K562 (cell line): Measurements from ENCODE around the gene GGPS1. TPM values are rescaled to one million over a fixed set of nuclear protein-coding genes. Genes with fewer than 3 reads are reported as not detected.

Experiments used
- DDX20 ChIP-seq: fragments of 450-650 bp; IDR thresholded peaks from 2 replicates; pipeline ENCODE4 v1.6.1; 2016; ENCODE audit warnings: missing genetic modification characterization, low read depth, mild to moderate bottlenecking, missing compliant biosample characterization, moderate library complexity
- EZH2 ChIP-seq: IDR thresholded peaks from 2 replicates; pipeline ENCODE4 v1.6.1; 2012; ENCODE audit warnings: low read depth, mild to moderate bottlenecking, inconsistent platforms, low read length, borderline replicate concordance
- HBP1 ChIP-seq: fragments of 450-650 bp; formaldehyde crosslinking; IDR thresholded peaks from 2 replicates; pipeline ENCODE4 v1.4.0; 2022; ENCODE audit warnings: missing genetic modification characterization
- HMGN3 ChIP-seq: IDR thresholded peaks from 2 replicates; pipeline ENCODE4 v1.6.1; 2011; ENCODE audit warnings: borderline replicate concordance, low read depth, mild to moderate bottlenecking, mixed read lengths, low read length; ENCODE audit not compliant: insufficient read length; ENCODE audit errors: extremely low read depth
- RNF2 ChIP-seq: sonication (generic); IDR thresholded peaks from 2 replicates; pipeline ENCODE4 v1.6.1; 2016
- SMARCA4 ChIP-seq: fragments of 450-650 bp; IDR thresholded peaks from 2 replicates; pipeline ENCODE4 v1.6.1; 2016
- ZBTB40 ChIP-seq, 2 experiments: fragments of 450-650 bp in 1 of 2; sonication (generic) in 1 of 2; formaldehyde crosslinking in 1 of 2; IDR thresholded peaks; 2 replicates each; pipeline versions ENCODE4 v1.7.1 to v1.9.0; 2016 to 2022; ENCODE audit warnings: inconsistent platforms in 1 of 2, mild to moderate bottlenecking in 1 of 2, missing genetic modification reagents in 1 of 2
- ZNF280B ChIP-seq: fragments of 250-450 bp; sonication (Bioruptor Pico); IDR thresholded peaks from 2 replicates; pipeline ENCODE4 v1.5.1; 2021; ENCODE audit warnings: mild to moderate bottlenecking
- ZNF431 ChIP-seq: sonication (generic); formaldehyde crosslinking; IDR thresholded peaks from 2 replicates; pipeline ENCODE4 v1.8.0; 2022; ENCODE audit warnings: mild to moderate bottlenecking, missing genetic modification reagents
- ZNF609 ChIP-seq: sonication (generic); formaldehyde crosslinking; IDR thresholded peaks from 2 replicates; pipeline ENCODE4 v1.8.1; 2023; ENCODE audit warnings: missing genetic modification reagents, mild to moderate bottlenecking, borderline replicate concordance
- polyA plus RNA-seq, 8 experiments: library from polyadenylated mRNA; depleted of rRNA in 4 of 8; stranded (reverse) in 5 of 8; unstranded in 3 of 8; fragments of >200 nt; fragmentation: Nextera tagmentation in 2 of 8; fragmentation: Illumina TruSeq in 1 of 8; extraction: Ambion mirVana in 2 of 8; extraction: Trizol in 1 of 8; gene quantifications; 2 replicates each; pipeline versions ENCODE4 v1.2.1 to v1.2.3, GENCODE V29; 2011 to 2014; ENCODE audit warnings: inconsistent platforms in 1 of 8, missing spikeins in 1 of 8
- total RNA-seq, 7 experiments: library from RNA; depleted of rRNA in 6 of 7; stranded (reverse); fragments of >200 nt in 6 of 7; fragmentation: Illumina TruSeq in 2 of 7; extraction: Trizol in 2 of 7; gene quantifications; 2 replicates each; pipeline versions ENCODE4 v1.2.1 to v1.2.3, GENCODE V29; 2011 to 2021; ENCODE audit warnings: low replicate concordance in 1 of 7

Gene GGPS1
- total and polyA plus RNA-seq, 9 of the 15 experiments (the other 6 are each of a cell fraction or from before 2014, with no cell fraction given), result 18.8 to 104 (median 56.3) TPM

- TF ChIP-seq ZBTB40 (IDR thresholded peaks at IDR 0.05) (peak; percentile 71), ZBTB40 (CRISPR knock-in tag; IDR thresholded peaks at IDR 0.05) (no peak), EZH2 (no peak), RNF2 (no peak), HBP1 (CRISPR knock-in tag) (no peak), DDX20 (tag) (no peak), ZNF431 (CRISPR knock-in tag) (no peak), ZNF609 (CRISPR knock-in tag) (no peak), SMARCA4 (peak; percentile 53; the same call in 1 of the 2 replicates), HMGN3 (no peak), ZNF280B (no peak)
These were observed 30.8 kb upstream of the GGPS1 start (continued) for GRCh38 chr1:235297579-235297978.
